ENCODE results near the gene KIF1B. TPM values are rescaled to one million over a fixed set of nuclear protein-coding genes. Genes with fewer than 3 reads are reported as not detected.

The KIF1B gene
- total RNA-seq: 65.7 to 67.7 TPM (median 66.1 TPM) in 3 replicates

GRCh38 chr1:10209905-10210810 is at the start of gene KIF1B:
Gene KIF1B (plus strand): TSS chr1:10210570. CDS start chr1:10232329, 21,759 bp downstream.
- Mint-ChIP-seq H3K27ac (peak within 1 kb of the TSS; percentile 98), H3K9me3 (no peaks in the 10 kb centered on the region), H3K27me3 (ENCODE audit: low read depth) (no peaks in the 10 kb centered on the region), H3K4me3 (peak within 1 kb of the TSS; percentile 96), H3K4me1 (peaks cover 29% of the 10 kb centered on the region), H3K36me3 (no peaks in the 10 kb centered on the region)
- TF ChIP-seq, protein P1, sequence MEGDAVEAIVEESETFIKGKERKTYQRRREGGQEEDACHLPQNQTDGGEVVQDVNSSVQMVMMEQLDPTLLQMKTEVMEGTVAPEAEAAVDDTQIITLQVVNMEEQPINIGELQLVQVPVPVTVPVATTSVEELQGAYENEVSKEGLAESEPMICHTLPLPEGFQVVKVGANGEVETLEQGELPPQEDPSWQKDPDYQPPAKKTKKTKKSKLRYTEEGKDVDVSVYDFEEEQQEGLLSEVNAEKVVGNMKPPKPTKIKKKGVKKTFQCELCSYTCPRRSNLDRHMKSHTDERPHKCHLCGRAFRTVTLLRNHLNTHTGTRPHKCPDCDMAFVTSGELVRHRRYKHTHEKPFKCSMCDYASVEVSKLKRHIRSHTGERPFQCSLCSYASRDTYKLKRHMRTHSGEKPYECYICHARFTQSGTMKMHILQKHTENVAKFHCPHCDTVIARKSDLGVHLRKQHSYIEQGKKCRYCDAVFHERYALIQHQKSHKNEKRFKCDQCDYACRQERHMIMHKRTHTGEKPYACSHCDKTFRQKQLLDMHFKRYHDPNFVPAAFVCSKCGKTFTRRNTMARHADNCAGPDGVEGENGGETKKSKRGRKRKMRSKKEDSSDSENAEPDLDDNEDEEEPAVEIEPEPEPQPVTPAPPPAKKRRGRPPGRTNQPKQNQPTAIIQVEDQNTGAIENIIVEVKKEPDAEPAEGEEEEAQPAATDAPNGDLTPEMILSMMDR (IDR thresholded peaks at IDR 0.05; ENCODE audit: unreplicated experiment): peak; percentile 99
- peak; percentile 98 to 100 for DNase-seq (ENCODE audit: low spot score in 2 of 2, unreplicated experiment in 2 of 2)

- peak overlapping the region; percentile 19 for H3K27ac Mint-ChIP-seq
- no peaks in the 10 kb centered on the region for H3K27me3 Mint-ChIP-seq (ENCODE audit: low read depth)
- H3K4me1 Mint-ChIP-seq: no peaks in the 10 kb centered on the region
- TF ChIP-seq, protein P1 (IDR thresholded peaks at IDR 0.05; ENCODE audit: unreplicated experiment): no peak
- H3K9me3 Mint-ChIP-seq: no peaks in the 10 kb centered on the region
- H3K4me3 Mint-ChIP-seq: no peak overlapping the region
- DNase-seq (ENCODE audit: low spot score in 2 of 2, unreplicated experiment in 2 of 2): no peak
- H3K36me3 Mint-ChIP-seq: peaks cover 28% of the 10 kb centered on the region
Observed at GRCh38 chr1:10160907-10161490, 49.4 kb upstream of the KIF1B start.

DNA sequence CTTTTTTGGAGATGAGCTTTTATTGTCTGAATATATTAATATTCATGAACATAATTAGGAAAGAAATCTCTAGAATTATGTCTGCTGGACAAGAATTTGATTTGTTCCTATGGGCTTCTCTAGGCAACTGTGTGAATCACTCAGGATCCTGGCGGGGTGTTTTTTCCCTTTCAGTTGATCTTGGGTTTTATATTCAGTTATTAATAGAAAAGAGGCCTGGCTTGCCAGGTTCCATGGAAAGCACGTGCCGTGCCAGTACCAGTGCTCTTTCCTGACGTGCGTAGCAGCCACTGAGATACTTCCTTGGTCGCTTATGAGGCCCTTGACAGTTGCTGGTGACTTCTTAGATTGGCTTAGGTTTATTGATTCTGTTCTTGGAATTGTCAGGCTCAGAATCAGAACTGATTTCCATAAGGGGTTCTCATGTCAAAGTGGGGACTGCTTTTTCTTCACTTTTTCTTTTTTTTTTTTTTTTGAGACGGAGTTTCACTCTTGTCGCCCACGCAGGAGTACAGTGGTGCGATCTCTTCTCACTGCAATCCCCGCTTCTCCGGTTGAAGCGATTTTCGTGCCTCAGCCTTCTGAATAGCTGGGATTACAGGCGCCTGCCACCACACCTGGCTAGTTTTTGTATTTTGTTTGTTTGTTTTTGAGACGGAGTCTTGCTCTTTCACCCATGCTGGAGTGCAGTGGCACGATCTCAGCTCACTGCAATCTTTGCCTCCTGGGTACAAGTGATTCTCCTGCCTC is 48.7 kb upstream of the KIF1B start:
- TF ChIP-seq, protein P1 (IDR thresholded peaks at IDR 0.05; ENCODE audit: unreplicated experiment): no peak
- no peak for DNase-seq (ENCODE audit: low spot score in 2 of 2, unreplicated experiment in 2 of 2)
- H3K4me1 Mint-ChIP-seq: no peaks in the 10 kb centered on the region
- peaks cover 32% of the 10 kb centered on the region for H3K36me3 Mint-ChIP-seq
- no peak overlapping the region for H3K4me3 Mint-ChIP-seq
- no peaks in the 10 kb centered on the region for H3K9me3 Mint-ChIP-seq
- no peaks in the 10 kb centered on the region for H3K27me3 Mint-ChIP-seq (ENCODE audit: low read depth)
- no peak overlapping the region for H3K27ac Mint-ChIP-seq

GRCh38 chr1:10168912-10169514 is 41.4 kb upstream of the KIF1B start:
- H3K4me1 Mint-ChIP-seq: peaks cover 15% of the 10 kb centered on the region
- no peaks in the 10 kb centered on the region for H3K9me3 Mint-ChIP-seq
- H3K36me3 Mint-ChIP-seq: peaks cover 43% of the 10 kb centered on the region
- TF ChIP-seq, protein P1 (IDR thresholded peaks at IDR 0.05; ENCODE audit: unreplicated experiment): no peak
- H3K4me3 Mint-ChIP-seq: no peak overlapping the region
- H3K27ac Mint-ChIP-seq: no peak overlapping the region
- DNase-seq (ENCODE audit: low spot score in 2 of 2, unreplicated experiment in 2 of 2): no peak
- H3K27me3 Mint-ChIP-seq (ENCODE audit: low read depth): no peaks in the 10 kb centered on the region

DNA sequence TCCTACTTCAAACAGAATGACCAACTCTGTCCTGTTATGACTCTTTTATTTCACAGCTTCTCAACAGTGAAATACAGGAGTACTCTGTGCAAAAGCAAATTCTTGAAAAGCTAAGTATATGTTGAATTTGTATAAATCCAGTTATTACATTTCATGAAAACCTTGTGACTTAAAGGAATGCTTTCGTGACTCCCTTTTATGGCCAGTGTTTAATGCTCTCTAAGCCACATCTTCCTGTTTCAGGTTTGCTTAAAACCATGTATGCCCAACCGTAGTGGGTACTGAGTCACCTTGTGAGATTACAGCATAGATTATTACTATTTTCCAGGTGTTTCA is 40.2 kb upstream of the KIF1B start:
- TF ChIP-seq, protein P1 (IDR thresholded peaks at IDR 0.05; ENCODE audit: unreplicated experiment): no peak
- H3K4me1 Mint-ChIP-seq: peaks cover 15% of the 10 kb centered on the region
- no peak overlapping the region for H3K4me3 Mint-ChIP-seq
- peak overlapping the region; percentile 84 for H3K27ac Mint-ChIP-seq
- peaks cover 4% of the 10 kb centered on the region for H3K9me3 Mint-ChIP-seq
- no peak for DNase-seq (ENCODE audit: low spot score in 2 of 2, unreplicated experiment in 2 of 2)
- no peaks in the 10 kb centered on the region for H3K27me3 Mint-ChIP-seq (ENCODE audit: low read depth)
- H3K36me3 Mint-ChIP-seq: peaks cover 43% of the 10 kb centered on the region
